ENCODE results near the gene TMEM40.

Gene TMEM40

GRCh38 chr3:12689997-12690711, 68.9 kb downstream of the TMEM40 start:
- H3K9me3 ChIP-seq (ENCODE audit: low read length), result no peaks in the 10 kb centered on the region
- no peaks in the 10 kb centered on the region for H3K27me3 ChIP-seq (ENCODE audit: insufficient read depth, low read length)
- no peaks in the 10 kb centered on the region for H3K4me1 ChIP-seq (ENCODE audit: insufficient read depth, low read length)
- H3K36me3 ChIP-seq (ENCODE audit: insufficient read depth, low read length), result no peaks in the 10 kb centered on the region
- H2AFZ ChIP-seq (ENCODE audit: low read depth, low read length), result no peak overlapping the region
- H3K4me3 ChIP-seq (ENCODE audit: low read length), result no peak overlapping the region

GRCh38 chr3:12687948-12688347, 71.1 kb downstream of the TMEM40 start:
- no peaks in the 10 kb centered on the region for H3K4me1 ChIP-seq (ENCODE audit: insufficient read depth, low read length)
- no peak overlapping the region for H3K4me3 ChIP-seq (ENCODE audit: low read length)
- H3K27me3 ChIP-seq (ENCODE audit: insufficient read depth, low read length), result no peaks in the 10 kb centered on the region
- no peaks in the 10 kb centered on the region for H3K9me3 ChIP-seq (ENCODE audit: low read length)
- no peak overlapping the region for H2AFZ ChIP-seq (ENCODE audit: low read depth, low read length)
- no peaks in the 10 kb centered on the region for H3K36me3 ChIP-seq (ENCODE audit: insufficient read depth, low read length)

GRCh38 chr3:12686096-12686495, 73.0 kb downstream of the TMEM40 start:
- Histone ChIP-seq H2AFZ (ENCODE audit: low read depth, low read length) (no peak overlapping the region), H3K9me3 (ENCODE audit: low read length) (no peaks in the 10 kb centered on the region), H3K36me3 (ENCODE audit: insufficient read depth, low read length) (no peaks in the 10 kb centered on the region), H3K4me1 (ENCODE audit: insufficient read depth, low read length) (no peaks in the 10 kb centered on the region), H3K27me3 (ENCODE audit: insufficient read depth, low read length) (no peaks in the 10 kb centered on the region), H3K4me3 (ENCODE audit: low read length) (no peak overlapping the region)

Measured in neuron (in vitro differentiated cells).